HEK293 (cell line): Measurements from ENCODE around the gene TBC1D24.

Experiments
- GLIS1 ChIP-seq: fragments of 450-650 bp; formaldehyde crosslinking; IDR thresholded peaks from 2 replicates; pipeline ENCODE4 v1.5.1; 2016; ENCODE audit warnings: missing biosample characterization, missing genetic modification characterization
- GLIS2 ChIP-seq: fragments of 450-650 bp; formaldehyde crosslinking; IDR thresholded peaks from 2 replicates; pipeline ENCODE4 v1.5.1; 2016; ENCODE audit warnings: missing biosample characterization, missing genetic modification characterization
- KLF16 ChIP-seq: fragments of 450-650 bp; formaldehyde crosslinking; IDR thresholded peaks from 2 replicates; pipeline ENCODE4 v1.5.1; 2017; ENCODE audit warnings: missing biosample characterization, missing genetic modification characterization
- KLF8 ChIP-seq: fragments of 450-650 bp; formaldehyde crosslinking; IDR thresholded peaks from 2 replicates; pipeline ENCODE4 v1.5.1; 2016; ENCODE audit warnings: missing biosample characterization, missing genetic modification characterization
- KLF9 ChIP-seq: fragments of 450-650 bp; formaldehyde crosslinking; IDR thresholded peaks from 2 replicates; pipeline ENCODE4 v1.5.1; 2016; ENCODE audit warnings: missing biosample characterization, missing genetic modification characterization, low read depth
- MYNN ChIP-seq: fragments of 450-650 bp; formaldehyde crosslinking; IDR thresholded peaks from 2 replicates; pipeline ENCODE4 v1.5.1; 2016; ENCODE audit warnings: missing biosample characterization, missing genetic modification characterization, borderline replicate concordance
- SALL2 ChIP-seq: fragments of 450-650 bp; formaldehyde crosslinking; IDR thresholded peaks from 2 replicates; pipeline ENCODE4 v1.5.0; 2017; ENCODE audit warnings: missing biosample characterization, mild to moderate bottlenecking, missing genetic modification characterization, borderline replicate concordance
- SP2 ChIP-seq: fragments of 450-650 bp; formaldehyde crosslinking; IDR thresholded peaks from 2 replicates; pipeline ENCODE4 v1.5.1; 2016; ENCODE audit warnings: missing biosample characterization, missing genetic modification characterization
- YY1 ChIP-seq: fragments of 450-650 bp; formaldehyde crosslinking; IDR thresholded peaks from 2 replicates; pipeline ENCODE4 v1.5.1; 2018; ENCODE audit warnings: missing biosample characterization, missing genetic modification characterization
- ZBTB17 ChIP-seq: fragments of 450-650 bp; formaldehyde crosslinking; IDR thresholded peaks from 2 replicates; pipeline ENCODE4 v1.5.1; 2016; ENCODE audit warnings: missing biosample characterization, missing genetic modification characterization
- ZFP3 ChIP-seq: fragments of 450-650 bp; formaldehyde crosslinking; IDR thresholded peaks from 2 replicates; pipeline ENCODE4 v1.5.1; 2016; ENCODE audit warnings: low read depth, missing biosample characterization, missing genetic modification characterization
- ZFP69B ChIP-seq: fragments of 450-650 bp; formaldehyde crosslinking; IDR thresholded peaks from 2 replicates; pipeline ENCODE4 v1.5.1; 2016; ENCODE audit warnings: missing biosample characterization, missing genetic modification characterization
- ZNF10 ChIP-seq: fragments of 450-650 bp; formaldehyde crosslinking; IDR thresholded peaks from 2 replicates; pipeline ENCODE4 v1.5.1; 2017; ENCODE audit warnings: missing biosample characterization, missing genetic modification characterization
- ZNF266 ChIP-seq: fragments of 450-650 bp; formaldehyde crosslinking; IDR thresholded peaks from 2 replicates; pipeline ENCODE4 v1.5.1; 2016; ENCODE audit warnings: missing biosample characterization, missing genetic modification characterization, low read depth
- ZNF335 ChIP-seq: fragments of 450-650 bp; formaldehyde crosslinking; conservative IDR thresholded peaks from 2 replicates; pipeline ENCODE4 v1.5.1; 2016; ENCODE audit warnings: missing biosample characterization, missing genetic modification characterization
- ZNF341 ChIP-seq: fragments of 450-650 bp; formaldehyde crosslinking; IDR thresholded peaks from 2 replicates; pipeline ENCODE4; 2016; ENCODE audit warnings: low read depth, missing biosample characterization, missing genetic modification characterization
- ZNF558 ChIP-seq: fragments of 450-650 bp; formaldehyde crosslinking; IDR thresholded peaks from 2 replicates; pipeline ENCODE4 v1.5.1; 2016; ENCODE audit warnings: missing biosample characterization, missing genetic modification characterization
- ZNF600 ChIP-seq: fragments of 450-650 bp; formaldehyde crosslinking; IDR thresholded peaks from 2 replicates; pipeline ENCODE4 v1.5.1; 2016; ENCODE audit warnings: missing biosample characterization, missing genetic modification characterization
- ZNF660 ChIP-seq: fragments of 450-650 bp; IDR thresholded peaks from 2 replicates; pipeline ENCODE4 v1.5.1; 2018; ENCODE audit warnings: missing biosample characterization, mild to moderate bottlenecking, missing genetic modification characterization
- ZNF76 ChIP-seq: fragments of 450-650 bp; formaldehyde crosslinking; IDR thresholded peaks from 2 replicates; pipeline ENCODE4; 2016; ENCODE audit warnings: low read depth, missing biosample characterization, missing genetic modification characterization, borderline replicate concordance
- ZSCAN16 ChIP-seq: fragments of 450-650 bp; formaldehyde crosslinking; IDR thresholded peaks from 2 replicates; pipeline ENCODE4 v1.5.1; 2016; ENCODE audit warnings: missing biosample characterization, missing genetic modification characterization
- ZSCAN30 ChIP-seq: fragments of 450-650 bp; IDR thresholded peaks from 2 replicates; pipeline ENCODE4 v1.5.1; 2018; ENCODE audit warnings: missing biosample characterization, mild to moderate bottlenecking, missing genetic modification characterization, moderate library complexity
- TF ChIP-seq, protein P1 (sequence below): fragments of 450-650 bp; formaldehyde crosslinking; IDR thresholded peaks from 2 replicates; pipeline ENCODE4 v1.5.1; 2016; ENCODE audit warnings: missing biosample characterization, missing genetic modification characterization
- TF ChIP-seq, protein P2 (sequence below): fragments of 450-650 bp; formaldehyde crosslinking; IDR thresholded peaks from 2 replicates; pipeline ENCODE4 v1.5.1; 2016; ENCODE audit warnings: missing biosample characterization, missing genetic modification characterization
- TF ChIP-seq, protein P3 (sequence below): fragments of 450-650 bp; formaldehyde crosslinking; IDR thresholded peaks from 2 replicates; pipeline ENCODE4 v1.5.1; 2016; ENCODE audit warnings: missing biosample characterization, missing genetic modification characterization
- TF ChIP-seq, protein P4 (sequence below): fragments of 450-650 bp; formaldehyde crosslinking; IDR thresholded peaks from 2 replicates; pipeline ENCODE4 v1.5.1; 2017; ENCODE audit warnings: missing biosample characterization, missing genetic modification characterization
- TF ChIP-seq, protein P5 (sequence below): fragments of 450-650 bp; formaldehyde crosslinking; IDR thresholded peaks from 2 replicates; pipeline ENCODE4 v1.5.1; 2016; ENCODE audit warnings: missing biosample characterization, missing genetic modification characterization

The TBC1D24 gene

DNA sequence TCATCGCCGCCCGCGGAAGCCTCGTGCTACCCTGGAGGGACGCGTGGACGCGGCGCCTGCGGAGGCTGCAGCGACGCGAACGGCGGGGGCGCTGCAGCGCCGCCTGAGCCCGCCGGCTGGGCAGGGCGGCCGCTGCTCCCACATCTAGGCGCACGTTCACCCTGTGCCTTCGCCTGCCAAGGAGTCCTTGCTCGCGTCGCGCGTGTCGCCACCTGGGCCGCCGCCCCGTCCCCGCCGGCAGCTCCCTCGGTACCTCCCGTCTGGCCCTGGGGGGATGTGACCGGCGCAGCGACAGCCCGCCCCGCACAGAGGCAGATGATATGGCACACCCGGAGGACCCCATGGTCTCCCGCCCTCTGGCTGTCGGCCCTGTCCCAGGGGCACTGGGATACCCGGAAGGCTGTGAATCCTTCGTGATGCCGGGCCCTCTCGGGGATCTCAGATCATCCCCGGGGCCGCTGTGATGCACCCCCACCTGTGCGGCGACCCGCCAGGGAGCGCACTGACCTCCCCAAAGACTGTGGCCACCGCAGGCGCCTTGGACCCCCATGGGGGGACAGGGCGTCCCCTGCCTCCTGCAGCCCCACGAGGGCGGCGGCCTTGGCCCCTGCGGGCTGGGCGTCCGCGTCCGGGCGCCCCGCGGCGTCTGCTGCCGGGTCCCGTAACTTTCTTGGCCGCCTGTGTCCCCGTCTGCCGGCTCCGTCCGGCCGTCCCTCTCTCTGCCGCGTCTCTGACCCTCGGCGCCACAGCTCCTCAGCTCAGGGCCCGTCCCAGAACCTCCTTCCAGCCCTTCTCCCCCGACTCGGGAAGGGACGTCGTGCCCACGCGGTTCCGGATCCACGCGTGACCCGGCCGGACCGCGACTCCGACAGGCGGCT, 689 bp upstream of the TBC1D24 start (continued):
- TF ChIP-seq, protein P1, sequence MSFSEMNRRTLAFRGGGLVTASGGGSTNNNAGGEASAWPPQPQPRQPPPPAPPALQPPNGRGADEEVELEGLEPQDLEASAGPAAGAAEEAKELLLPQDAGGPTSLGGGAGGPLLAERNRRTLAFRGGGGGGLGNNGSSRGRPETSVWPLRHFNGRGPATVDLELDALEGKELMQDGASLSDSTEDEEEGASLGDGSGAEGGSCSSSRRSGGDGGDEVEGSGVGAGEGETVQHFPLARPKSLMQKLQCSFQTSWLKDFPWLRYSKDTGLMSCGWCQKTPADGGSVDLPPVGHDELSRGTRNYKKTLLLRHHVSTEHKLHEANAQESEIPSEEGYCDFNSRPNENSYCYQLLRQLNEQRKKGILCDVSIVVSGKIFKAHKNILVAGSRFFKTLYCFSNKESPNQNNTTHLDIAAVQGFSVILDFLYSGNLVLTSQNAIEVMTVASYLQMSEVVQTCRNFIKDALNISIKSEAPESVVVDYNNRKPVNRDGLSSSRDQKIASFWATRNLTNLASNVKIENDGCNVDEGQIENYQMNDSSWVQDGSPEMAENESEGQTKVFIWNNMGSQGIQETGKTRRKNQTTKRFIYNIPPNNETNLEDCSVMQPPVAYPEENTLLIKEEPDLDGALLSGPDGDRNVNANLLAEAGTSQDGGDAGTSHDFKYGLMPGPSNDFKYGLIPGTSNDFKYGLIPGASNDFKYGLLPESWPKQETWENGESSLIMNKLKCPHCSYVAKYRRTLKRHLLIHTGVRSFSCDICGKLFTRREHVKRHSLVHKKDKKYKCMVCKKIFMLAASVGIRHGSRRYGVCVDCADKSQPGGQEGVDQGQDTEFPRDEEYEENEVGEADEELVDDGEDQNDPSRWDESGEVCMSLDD (tag by site-specific recombination) = 0 out of 2 replicates have a peak, but pooled peaks have one; percentile 18
- peak; percentile 10; the same call in 1 of the 2 replicates for TF ChIP-seq ZNF341
- TF ChIP-seq MYNN (tag by site-specific recombination) = 0 out of 2 replicates have a peak, but pooled peaks have one; percentile 8
- no peak for TF ChIP-seq YY1 (tag by site-specific recombination)
- TF ChIP-seq, protein P2, sequence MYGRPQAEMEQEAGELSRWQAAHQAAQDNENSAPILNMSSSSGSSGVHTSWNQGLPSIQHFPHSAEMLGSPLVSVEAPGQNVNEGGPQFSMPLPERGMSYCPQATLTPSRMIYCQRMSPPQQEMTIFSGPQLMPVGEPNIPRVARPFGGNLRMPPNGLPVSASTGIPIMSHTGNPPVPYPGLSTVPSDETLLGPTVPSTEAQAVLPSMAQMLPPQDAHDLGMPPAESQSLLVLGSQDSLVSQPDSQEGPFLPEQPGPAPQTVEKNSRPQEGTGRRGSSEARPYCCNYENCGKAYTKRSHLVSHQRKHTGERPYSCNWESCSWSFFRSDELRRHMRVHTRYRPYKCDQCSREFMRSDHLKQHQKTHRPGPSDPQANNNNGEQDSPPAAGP (tag by site-specific recombination) = peak; percentile 40; the same call in 1 of the 2 replicates
- peak; percentile 92 for TF ChIP-seq GLIS2 (tag by site-specific recombination)
- no peak for TF ChIP-seq ZFP69B (tag by site-specific recombination)
- peak; percentile 97 for TF ChIP-seq GLIS1 (tag by site-specific recombination)
- TF ChIP-seq ZNF266 = no peak
- TF ChIP-seq, protein P3, sequence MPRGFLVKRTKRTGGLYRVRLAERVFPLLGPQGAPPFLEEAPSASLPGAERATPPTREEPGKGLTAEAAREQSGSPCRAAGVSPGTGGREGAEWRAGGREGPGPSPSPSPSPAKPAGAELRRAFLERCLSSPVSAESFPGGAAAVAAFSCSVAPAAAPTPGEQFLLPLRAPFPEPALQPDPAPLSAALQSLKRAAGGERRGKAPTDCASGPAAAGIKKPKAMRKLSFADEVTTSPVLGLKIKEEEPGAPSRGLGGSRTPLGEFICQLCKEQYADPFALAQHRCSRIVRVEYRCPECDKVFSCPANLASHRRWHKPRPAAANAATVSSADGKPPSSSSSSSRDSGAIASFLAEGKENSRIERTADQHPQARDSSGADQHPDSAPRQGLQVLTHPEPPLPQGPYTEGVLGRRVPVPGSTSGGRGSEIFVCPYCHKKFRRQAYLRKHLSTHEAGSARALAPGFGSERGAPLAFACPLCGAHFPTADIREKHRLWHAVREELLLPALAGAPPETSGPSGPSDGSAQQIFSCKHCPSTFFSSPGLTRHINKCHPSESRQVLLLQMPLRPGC (tag by site-specific recombination) = peak; percentile 51; the same call in 1 of the 2 replicates
- TF ChIP-seq, protein P4, sequence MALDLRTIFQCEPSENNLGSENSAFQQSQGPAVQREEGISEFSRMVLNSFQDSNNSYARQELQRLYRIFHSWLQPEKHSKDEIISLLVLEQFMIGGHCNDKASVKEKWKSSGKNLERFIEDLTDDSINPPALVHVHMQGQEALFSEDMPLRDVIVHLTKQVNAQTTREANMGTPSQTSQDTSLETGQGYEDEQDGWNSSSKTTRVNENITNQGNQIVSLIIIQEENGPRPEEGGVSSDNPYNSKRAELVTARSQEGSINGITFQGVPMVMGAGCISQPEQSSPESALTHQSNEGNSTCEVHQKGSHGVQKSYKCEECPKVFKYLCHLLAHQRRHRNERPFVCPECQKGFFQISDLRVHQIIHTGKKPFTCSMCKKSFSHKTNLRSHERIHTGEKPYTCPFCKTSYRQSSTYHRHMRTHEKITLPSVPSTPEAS = no peak
- no peak for TF ChIP-seq ZNF558 (tag by site-specific recombination)
- peak; percentile 26; the same call in 1 of the 2 replicates for TF ChIP-seq ZSCAN16 (tag by site-specific recombination)
- TF ChIP-seq KLF9 = 0 out of 2 replicates have a peak, but pooled peaks have one; percentile 35
- TF ChIP-seq, protein P5, sequence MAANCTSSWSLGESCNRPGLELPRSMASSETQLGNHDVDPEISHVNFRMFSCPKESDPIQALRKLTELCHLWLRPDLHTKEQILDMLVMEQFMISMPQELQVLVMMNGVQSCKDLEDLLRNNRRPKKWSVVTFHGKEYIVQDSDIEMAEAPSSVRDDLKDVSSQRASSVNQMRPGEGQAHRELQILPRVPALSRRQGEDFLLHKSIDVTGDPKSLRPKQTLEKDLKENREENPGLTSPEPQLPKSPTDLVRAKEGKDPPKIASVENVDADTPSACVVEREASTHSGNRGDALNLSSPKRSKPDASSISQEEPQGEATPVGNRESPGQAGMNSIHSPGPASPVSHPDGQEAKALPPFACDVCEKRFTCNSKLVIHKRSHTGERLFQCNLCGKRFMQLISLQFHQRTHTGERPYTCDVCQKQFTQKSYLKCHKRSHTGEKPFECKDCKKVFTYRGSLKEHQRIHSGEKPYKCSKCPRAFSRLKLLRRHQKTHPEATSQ (tag by site-specific recombination) = peak; percentile 65
- 0 out of 2 replicates have a peak, but pooled peaks have one; percentile 23 for TF ChIP-seq ZNF10
- peak; percentile 72 for TF ChIP-seq SP2 (tag by site-specific recombination)
- peak; percentile 97 for TF ChIP-seq ZNF335 (tag by site-specific recombination)
- TF ChIP-seq ZFP3 (tag by site-specific recombination) = no peak
- peak; percentile 23; the same call in 1 of the 2 replicates for TF ChIP-seq KLF8 (tag by site-specific recombination)
- TF ChIP-seq ZNF600 (tag by site-specific recombination) = peak; percentile 82
- TF ChIP-seq ZNF660 (tag by site-specific recombination) = 0 out of 2 replicates have a peak, but pooled peaks have one; percentile 22
- peak; percentile 48; the same call in 1 of the 2 replicates for TF ChIP-seq ZBTB17 (tag by site-specific recombination)
- no peak for TF ChIP-seq SALL2 (tag by site-specific recombination)
- TF ChIP-seq KLF16 (tag by site-specific recombination) = peak; percentile 22; the same call in 1 of the 2 replicates
- peak; percentile 58 for TF ChIP-seq ZNF76 (tag by site-specific recombination)
- TF ChIP-seq ZSCAN30 (tag by site-specific recombination) = peak; percentile 11; the same call in 1 of the 2 replicates
